ENCODE results near the gene APOD.
"Not testable (repeated sequence)": the region's sequence is repeated elsewhere in the genome, so short reads cannot be mapped to it uniquely, and the experiment has no call there.

APOD gene

GRCh38 chr3:195617784-195618659, 34.3 kb upstream of the APOD start:
- H3K4me3 ChIP-seq (ENCODE audit: low read length): not testable (repeated sequence)

GRCh38 chr3:195617134-195617533, 33.4 kb upstream of the APOD start:
- H3K4me3 ChIP-seq (ENCODE audit: low read length): not testable (repeated sequence)

DNA sequence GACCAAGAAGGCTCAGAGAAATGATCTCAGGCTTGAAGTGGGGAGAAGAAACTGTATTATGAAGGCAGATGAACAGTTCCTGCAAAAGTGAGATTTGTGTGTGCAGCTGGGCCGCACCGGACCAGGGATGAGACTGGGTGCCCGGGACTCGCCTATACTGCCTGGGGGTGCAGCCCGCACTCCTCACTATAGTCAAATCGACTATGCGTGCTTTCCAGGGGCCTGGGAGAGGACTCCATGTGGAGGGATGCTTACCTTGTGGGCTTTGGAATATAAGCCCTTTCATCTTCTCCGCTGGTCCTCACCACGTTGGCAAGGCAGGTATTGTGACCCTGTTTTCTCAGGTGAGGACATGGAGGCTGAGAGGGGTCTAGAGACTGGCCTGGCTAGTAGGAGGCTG, 32.9 kb upstream of the APOD start:
- TF ChIP-seq ZNF274 (IDR thresholded peaks at IDR 0.05; ENCODE audit: low read depth, low read length): no peak
- H3K4me3 ChIP-seq (ENCODE audit: low read length): no peak overlapping the region

DNA sequence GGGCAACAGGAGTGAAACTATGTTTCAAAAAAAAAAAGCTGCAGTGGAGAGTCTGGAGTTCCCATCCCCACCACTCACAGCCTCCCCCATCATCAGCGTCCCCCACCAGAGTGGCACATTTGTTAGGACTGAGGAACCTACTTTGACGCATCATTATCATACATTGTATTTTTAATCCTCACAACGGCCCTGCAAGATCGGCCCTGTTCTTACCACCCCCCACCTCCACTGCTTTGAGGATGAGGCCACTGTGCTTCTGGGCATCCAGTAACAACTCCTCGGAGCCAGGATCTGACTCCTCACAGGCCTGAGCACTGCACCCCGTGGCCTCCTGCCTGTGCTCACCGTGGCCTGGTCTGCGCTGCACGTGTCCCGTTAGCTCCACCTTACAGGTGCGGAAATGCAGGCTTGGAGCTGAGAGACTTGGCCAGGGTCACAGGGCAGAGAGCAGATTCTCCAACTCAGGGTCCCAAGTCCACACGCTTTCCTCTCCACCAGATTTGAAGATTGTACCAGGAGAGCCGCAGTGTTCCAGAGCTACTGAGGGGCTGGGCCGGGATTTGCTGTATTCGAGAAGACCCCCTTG, 32.3 kb upstream of the APOD start:
- H3K4me3 ChIP-seq (ENCODE audit: low read length): not testable (repeated sequence)

DNA sequence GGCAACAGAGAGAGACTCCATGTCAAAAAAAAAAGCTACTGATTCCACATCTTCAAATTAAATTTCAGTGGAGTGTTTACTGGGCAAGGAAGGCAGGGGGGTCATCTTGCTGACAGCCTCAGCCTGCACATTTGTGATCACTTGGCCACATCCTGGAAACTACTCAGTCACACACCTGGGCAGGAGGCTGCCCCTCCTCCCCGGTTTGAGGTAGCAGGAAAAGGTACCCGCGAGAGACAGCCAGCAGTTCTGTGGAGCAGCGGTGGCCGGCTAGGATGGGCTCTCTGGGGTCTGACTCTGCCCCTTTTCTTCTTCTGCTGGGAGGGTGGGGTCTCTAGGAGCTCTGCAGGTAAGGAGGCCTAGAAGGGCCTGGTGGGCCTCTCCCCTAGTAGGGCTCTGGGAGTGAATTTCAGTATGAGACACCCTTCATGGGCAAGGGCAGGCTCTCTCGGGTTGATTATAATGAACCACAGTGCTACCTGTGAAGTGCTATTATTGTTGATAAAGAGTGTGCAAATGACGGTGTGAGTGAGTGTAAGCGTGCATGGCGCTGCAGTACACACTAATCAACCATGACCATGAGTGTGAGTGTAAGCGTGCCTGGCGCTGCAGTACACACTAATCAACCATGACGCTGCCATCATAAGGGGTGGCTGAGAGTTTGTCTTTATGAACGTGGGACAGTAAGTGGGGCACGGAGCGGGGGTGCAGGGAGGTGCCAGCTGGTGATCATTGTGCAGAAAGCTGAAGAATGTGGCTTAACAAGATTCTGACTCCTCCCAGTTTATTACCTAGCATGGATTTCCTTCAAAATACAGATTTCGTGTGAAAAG, 31.1 kb upstream of the APOD start:
- not testable (repeated sequence) for H3K4me3 ChIP-seq (ENCODE audit: low read length)

DNA sequence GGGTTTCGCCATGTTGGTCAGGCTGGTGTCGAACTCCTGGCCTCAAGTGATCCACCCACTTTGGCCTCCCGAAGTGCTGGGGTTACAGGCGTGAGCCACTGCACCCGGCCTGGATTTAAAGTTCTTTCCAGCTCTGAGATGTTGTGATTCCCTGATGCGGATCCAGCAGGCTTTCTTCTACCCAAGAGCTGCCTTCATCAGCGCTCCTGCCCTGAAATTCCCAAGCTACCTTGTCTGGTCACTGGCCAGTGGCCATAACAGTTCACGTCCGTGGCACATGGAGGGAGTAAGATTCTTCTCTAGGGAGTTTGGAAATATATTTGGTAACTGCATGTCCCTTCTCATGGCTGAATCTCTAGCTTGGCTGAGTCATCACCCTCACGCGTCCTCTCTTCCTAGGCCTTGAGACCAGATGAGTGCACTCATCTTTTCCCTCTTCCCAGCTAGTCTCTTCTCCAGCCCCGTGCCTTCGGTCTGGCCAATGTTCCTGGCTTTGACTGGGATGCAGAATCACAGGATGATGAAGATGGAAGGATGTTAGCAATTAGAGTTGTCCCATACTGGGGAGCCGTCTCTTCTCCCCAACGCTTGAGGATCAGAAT, 29.8 kb upstream of the APOD start:
- H3K4me3 ChIP-seq (ENCODE audit: low read length): no peak overlapping the region
- no peak for TF ChIP-seq ZNF274 (IDR thresholded peaks at IDR 0.05; ENCODE audit: low read depth, low read length)

DNA sequence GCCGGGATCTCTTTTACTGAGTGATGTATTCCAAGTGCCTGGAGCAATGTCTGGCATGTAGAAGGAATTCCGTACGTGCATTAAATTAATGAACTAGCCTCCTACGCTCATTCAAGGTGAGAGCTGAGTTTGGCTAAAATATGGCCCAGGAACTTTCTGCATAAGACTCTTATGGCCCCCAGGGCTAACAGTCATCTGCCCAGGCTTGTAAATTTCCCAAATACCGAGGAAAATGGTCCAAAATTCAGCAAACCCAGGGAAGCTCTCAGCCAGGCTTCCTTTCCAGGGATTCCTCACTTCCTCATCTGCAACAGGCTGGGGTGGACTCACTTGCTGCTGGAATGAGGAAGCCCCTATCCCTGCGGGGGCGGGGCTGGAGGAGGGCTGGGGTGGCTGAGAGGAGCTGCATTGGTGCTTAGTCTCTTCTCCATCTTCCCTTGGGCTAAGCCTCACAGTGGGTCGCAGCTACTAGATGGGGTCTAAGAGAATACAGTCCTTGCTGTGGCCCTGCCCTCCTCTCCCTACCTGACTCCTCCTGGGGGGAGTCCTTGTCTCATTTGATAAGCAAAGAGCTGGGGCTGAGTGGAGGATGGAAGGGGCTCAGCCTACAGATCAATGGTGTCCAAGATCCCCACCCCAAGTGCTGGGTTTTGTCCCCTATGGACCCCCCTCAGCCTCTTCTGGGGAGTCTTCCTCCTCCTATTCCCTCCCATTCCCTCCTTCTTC, 28.5 kb upstream of the APOD start:
- TF ChIP-seq ZNF274 (IDR thresholded peaks at IDR 0.05; ENCODE audit: low read depth, low read length): no peak
- no peak overlapping the region for H3K4me3 ChIP-seq (ENCODE audit: low read length)

- TF ChIP-seq ZNF274 (IDR thresholded peaks at IDR 0.05; ENCODE audit: low read depth, low read length): no peak
- no peak overlapping the region for H3K4me3 ChIP-seq (ENCODE audit: low read length)
These were observed 25.5 kb upstream of the APOD start for GRCh38 chr3:195609229-195609628.

DNA sequence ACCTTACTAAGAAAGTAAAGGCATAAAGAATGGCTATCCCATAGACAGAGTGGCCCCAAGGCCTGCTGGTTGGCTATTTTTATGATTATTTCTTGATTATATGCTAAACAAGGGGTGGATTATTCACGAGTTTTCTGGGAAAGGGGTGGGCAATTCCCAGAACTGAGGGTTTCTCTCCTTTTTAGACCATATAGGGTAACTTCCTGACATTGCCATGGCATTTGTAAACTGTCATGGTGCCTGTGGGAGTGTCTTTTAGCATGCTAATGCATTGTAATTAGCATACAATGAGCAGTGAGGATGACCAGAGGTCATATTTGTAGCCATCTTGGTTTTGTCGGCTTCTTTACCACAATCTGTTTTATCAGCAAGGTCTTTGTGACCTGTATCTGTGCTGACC, 18.0 kb upstream of the APOD start:
- not testable (repeated sequence) for H3K4me3 ChIP-seq (ENCODE audit: low read length)

DNA sequence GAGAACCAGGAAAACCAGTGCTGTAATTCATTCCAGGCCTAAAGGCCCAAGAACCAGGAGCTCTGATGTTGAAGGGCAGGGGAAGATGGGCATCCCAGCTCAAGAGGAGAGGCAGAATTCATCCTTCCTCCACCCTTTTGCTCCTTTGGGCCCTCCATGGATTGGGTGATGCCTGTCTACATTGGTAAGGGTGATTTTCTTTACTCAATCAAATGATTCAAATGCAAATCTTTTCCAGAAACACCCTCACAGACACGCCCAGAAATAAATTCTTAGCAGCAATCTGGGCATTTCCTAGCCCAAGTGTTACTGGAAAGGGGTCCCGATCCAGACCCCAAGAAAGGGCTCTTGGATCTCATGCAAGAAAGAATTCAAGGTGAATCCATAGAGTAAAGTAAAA, 17.6 kb upstream of the APOD start:
- TF ChIP-seq ZNF274 (IDR thresholded peaks at IDR 0.05; ENCODE audit: low read depth, low read length): no peak
- H3K4me3 ChIP-seq (ENCODE audit: low read length): no peak overlapping the region

DNA sequence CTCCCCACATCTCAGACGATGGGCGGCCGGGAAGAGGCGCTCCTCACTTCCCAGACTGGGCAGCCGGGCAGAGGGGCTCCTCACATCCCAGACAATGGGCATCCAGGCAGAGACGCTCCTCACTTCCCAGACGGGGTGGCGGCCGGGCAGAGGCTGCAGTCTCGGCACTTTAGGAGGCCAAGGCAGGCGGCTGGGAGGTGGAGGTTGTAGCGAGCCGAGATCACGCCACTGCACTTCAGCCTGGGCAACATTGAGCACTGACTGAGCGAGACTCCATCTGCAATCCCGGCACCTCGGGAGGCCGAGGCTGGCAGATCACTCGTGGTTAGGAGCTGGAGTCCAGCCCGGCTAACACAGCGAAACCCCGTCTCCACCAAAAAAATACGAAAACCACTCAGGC, 16.2 kb upstream of the APOD start:
- H3K4me3 ChIP-seq (ENCODE audit: low read length): not testable (repeated sequence)

DNA sequence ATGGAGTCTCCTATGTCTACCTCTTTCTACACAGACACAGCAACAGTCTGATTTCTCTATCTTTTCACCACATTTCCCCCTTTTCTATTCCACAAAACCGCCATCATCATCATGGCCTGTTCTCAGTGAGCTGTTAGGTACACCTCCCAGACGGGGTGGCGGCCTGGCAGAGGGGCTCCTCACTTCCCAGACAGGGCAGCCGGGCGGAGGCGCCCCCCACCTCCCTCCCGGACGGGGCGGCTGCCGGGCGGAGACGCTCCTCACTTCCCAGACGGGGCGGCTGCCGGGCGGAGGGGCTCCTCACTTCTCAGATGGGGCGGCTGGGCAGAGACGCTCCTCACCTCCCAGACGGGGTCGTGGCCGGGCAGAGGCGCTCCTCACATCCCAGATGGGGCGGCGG, 15.8 kb upstream of the APOD start:
- not testable (repeated sequence) for H3K4me3 ChIP-seq (ENCODE audit: low read length)

DNA sequence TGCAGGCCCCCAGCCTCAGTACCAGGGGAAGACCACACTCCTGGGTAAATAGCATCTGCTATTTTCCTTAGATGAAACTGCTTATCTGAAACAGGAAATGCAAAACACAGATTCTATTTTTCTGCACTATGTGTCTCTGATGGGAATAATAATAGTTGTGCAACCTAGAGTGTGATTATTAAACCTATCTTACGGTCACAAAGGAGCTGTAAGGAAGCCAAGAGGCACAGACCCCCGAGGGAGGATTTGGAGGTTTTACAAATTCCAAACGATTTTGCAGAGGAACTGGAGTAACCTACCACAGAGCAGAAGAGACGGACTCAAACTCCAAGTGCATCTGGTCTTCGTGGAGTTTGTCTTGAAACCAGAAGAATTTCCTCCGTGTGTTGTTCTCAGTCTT, 14.1 kb upstream of the APOD start:
- TF ChIP-seq ZNF274 (IDR thresholded peaks at IDR 0.05; ENCODE audit: low read depth, low read length): no peak
- H3K4me3 ChIP-seq (ENCODE audit: low read length): no peak overlapping the region

GRCh38 chr3:195597229-195597628, 13.5 kb upstream of the APOD start:
- TF ChIP-seq ZNF274 (IDR thresholded peaks at IDR 0.05; ENCODE audit: low read depth, low read length): no peak
- H3K4me3 ChIP-seq (ENCODE audit: low read length): no peak overlapping the region
